OCI-M1 (cell line): ENCODE results near the gene FSTL5.
"Not testable (repeated sequence)": the region's sequence is repeated elsewhere in the genome, so short reads cannot be mapped to it uniquely, and the experiment has no call there.

Experiments
- DNase-seq: peaks from one replicate; lab custom pipeline; 2025; lab: John Stamatoyannopoulos, UW

Gene FSTL5

DNA sequence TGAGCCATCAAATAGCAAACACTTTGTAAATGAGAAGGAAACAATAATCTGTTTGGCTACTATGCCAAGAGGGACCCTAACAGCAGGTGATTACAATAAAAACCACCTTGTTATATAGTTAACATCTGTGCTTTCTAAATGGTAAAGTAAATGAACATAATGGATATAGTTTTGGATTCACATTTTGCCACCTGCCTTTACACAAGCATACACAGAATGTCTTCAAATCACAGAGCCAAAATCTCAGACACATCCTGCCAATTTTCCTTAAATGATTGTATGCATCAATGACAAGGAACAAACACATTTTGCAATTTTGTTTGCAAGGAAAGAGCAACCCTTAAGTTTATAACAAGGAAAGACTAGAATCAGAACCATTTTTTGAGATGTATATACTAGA, 334.2 kb downstream of the FSTL5 start:
- no peak for DNase-seq

DNA sequence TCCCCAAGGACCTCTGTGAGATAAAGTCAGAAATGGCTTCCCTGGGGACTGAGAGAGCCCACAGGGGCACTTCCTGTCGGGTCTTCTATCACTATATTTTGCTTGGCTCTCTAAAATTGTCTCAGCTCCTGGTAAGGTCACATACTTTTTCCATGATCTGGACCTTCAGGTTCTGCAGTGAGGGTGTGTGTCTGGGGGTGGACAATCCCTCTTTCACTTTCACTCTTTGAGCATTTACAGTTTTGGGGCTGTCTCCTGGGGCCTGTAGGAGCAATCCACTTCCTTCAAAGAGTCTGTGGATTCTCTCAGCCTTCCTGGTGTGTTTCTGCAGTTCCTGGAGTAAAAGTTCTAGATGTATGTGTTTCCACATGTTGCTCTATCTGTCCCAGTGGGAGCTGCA, 335.7 kb downstream of the FSTL5 start:
- DNase-seq: peak; percentile 79

DNA sequence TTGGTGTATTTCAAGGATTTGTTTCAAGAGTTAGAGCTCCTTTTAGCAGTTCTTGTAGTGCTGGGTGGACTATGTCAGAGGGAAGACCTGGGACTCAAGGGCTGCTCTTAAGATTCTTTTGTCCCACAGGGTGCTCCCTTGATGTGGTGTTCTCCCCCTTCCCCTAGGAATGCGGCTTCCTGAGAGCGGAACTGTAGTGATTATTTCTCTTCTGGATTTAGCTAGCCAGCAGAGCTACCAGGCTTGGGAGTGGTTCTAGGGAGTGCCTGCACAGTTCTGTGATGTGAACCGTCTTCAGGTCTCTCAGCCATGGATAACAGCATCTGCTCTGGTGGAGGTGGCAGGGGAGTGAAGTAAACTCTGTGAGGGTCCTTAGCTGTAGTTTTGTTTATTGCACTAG, 336.8 kb downstream of the FSTL5 start:
- no peak for DNase-seq

DNA sequence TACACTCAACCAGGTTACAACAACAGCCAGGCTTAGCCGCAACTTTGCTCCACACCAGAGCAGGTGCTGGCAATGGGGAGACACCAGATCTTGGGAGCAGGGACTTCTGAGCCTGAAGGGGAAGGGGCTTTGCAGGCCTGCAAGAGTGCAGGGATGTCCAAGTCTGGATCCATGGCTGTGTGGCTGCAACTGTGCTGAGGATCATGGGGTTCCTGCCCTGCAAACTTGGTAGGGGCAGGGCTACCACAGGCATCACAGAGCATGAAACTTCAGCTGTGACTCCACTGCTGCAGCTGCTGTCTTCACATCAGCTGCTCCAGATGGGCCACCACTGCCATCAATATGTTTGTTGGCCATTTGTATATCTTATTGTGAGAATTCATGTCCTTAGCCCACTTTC, 340.4 kb downstream of the FSTL5 start:
- DNase-seq: no peak

DNA sequence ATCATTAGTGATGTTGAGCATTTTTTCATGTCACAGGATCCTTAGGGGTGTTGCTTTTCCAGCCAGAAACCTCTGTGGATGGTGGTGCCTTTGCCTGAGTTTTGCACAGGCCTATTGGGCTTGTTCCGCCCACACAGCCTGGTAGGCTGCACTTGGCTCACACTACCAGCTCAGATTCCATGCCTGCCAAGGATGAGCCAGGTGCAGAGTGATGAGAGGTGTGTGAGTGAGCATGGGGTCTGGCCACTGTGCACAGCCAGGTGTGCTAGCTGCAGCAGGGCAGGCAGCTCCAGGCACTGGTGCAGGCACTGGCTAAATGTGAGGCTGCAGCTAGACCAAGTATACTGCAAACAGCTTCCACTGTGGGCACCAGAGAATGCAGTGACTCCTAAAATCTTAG, 341.6 kb downstream of the FSTL5 start:
- DNase-seq: no peak

DNA sequence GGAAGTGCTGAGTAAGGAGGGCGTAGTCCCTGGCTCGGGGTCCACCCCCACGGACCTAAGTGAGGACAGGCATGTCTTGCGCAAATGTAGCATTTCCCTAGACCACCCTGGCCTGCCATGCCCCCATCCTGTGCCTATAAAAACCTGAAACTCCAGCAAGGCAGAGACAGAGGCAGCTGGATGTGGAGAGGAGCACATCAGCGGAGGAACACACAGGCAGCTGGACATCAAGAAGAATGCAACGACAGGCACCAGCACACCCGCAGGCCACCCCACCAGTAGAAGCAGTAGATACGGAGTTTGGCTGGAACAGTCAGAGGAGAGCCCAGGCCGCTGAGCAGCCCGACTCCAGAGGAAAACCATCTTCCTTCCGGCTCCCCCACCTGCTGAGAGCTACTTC, 345.9 kb downstream of the FSTL5 start:
- DNase-seq: peak; percentile 60

DNA sequence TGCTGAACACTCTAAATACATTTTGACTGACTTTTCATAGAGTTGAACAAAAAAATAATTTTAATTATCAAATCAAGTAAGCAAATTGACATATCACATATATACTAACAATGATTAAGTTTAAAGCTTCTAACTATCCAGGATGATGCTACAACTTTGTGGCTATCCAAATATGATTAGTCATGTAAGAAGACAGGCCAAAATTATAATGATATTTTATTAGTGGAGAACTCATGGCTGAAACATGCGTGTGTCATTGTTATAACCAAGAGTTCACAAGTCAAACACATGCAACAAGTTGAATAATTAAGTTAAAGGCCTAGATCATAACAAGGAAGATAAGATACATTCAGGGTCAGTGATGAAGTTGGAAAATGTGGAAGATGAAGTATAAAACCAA, 346.8 kb downstream of the FSTL5 start:
- DNase-seq: peak; percentile 31

DNA sequence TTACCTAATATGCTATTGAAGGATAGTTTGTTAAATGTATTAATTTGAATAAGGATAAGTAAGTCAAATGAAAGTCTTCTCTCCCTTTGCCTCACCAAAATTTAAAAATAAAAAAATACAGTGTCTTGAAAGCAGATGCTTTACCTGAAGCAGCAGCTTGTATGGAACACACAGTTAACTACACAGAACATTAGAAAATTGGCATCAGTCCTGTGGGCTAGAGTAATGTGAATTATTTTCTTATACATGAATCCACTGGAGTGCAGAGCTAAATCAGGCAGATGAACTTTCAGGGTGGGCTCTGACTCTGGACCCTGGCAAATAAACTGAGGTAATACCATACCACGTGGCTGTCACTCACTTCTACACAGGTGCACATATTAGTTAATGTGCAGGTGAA, 348.0 kb downstream of the FSTL5 start:
- no peak for DNase-seq

DNA sequence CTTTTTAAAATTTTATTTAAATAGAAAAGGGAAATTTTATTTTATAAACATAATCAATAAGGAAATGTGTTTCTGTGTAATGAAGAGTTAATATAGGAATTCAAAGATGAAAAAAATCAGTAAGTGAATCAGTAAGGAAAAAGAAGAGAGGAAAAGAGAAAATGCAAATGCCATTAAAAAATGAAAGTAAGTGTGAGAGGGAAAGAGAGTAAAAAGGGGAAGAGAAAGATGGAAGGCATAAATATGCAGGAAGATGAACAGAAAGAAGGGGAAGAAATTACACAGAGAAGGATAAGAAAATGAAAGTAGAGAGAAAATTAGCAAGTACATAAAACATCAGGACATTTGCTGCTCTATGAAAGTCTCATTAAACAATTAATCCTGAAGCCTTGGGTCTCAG, 349.9 kb downstream of the FSTL5 start:
- peak; percentile 57 for DNase-seq

DNA sequence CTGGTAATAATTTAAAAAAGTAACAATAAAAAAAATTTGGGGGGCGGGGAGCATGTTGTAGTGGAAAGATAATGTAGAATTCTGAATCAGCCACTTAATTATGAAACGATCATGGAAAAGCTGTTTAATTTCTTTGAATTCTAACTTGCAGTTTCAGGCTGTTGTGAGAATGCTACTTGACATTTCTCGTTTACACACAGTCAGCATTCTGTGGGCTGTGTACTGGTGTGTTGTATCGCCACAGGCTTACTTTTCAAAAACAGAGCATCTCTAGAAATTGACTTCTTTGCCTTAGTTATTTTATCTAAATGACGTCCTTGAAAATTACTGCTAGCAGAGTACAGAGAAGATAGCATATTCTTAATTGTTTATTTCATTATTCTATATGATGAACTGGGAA, 350.4 kb downstream of the FSTL5 start:
- no peak for DNase-seq

DNA sequence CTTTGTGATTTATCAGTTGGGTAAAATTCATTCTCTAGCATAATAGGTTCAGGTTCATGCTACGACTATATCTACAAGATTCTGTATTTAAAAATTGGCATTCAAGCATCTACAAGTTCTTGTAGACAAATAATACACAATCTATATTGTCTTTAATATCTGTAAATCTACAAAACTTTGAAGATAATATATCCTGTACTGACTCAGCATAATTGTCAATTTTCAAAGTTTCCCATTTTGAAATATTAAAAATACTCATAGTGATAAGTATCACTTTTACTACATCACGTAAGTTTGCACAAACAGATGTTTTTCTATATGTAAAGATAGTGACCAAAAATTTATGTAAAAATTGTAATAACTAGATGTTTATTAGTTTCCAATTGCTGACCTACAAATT, 360.6 kb downstream of the FSTL5 start:
- DNase-seq: no peak

DNA sequence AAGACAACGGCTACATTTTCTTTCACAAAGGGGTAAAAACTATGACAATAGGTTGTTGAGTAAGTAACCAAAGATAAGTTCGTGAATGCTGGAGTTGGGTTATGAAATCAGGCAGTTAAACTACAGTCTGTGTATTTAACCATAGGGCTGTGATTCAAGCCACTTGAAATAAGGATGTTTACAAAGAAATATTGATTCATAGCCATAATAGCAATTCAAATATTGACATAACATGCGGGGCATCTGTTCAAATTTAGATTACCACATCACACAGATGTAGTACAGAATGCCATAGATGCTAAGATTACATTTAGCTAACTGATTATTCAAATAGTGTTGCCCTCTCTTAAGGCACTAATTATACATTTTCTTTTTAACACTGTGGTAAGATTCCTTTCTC, 364.1 kb downstream of the FSTL5 start:
- DNase-seq: no peak

DNA sequence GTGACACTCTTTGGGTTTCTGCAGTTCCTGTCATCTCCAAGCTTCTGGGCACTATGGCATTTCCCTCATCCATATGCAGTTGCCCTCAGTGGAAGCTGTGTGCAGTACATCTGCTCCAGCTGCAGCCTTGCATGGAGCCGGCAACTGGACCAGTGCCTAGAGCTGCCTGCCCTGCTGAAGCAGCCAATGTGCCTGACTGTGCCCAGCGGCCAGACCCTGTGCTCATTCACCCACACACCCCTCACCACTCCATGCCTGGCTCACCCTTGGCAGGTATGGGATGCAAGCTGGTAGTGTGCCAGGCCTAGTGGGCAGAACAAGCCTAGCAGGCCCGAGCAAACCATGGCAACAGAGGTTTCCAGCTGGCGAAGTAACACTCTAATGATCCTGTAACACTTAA, 370.8 kb downstream of the FSTL5 start:
- no peak for DNase-seq

DNA sequence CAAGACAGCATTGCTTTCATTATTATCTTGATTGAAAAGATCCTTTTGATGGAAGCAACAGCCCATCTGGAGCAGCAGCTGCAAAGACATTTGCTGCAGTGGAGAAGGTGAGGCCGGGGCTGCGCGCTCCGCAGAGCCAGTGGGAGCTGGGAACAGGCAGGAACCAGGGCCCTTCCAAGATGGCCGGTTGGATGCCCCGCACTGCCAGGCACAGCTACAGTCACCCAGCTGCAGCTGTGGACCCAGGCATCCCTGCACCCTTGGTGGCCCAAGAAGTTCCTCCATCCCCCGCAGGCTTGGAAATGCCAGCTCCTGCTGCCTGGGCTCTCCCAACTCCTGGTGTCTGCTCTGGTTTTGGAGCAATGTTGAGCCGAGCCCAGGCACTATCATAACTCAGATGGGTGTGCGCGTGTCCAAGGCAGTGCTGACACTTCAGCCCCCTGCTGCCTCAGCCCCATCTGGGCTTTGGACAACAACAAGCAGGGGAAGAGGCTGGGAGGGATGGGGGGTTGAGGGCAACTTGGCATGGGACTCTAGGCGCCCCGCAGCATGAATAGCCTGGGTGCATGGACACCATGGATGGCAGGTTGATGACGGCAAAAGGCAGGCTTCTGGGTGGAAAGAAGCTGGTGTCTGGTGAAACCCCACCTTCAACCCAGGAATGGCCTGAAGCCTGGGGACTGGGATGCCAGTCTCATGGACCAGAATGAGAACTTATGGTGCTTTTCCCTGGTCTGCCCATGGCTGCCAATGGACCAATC, 371.8 kb downstream of the FSTL5 start:
- no peak for DNase-seq

DNA sequence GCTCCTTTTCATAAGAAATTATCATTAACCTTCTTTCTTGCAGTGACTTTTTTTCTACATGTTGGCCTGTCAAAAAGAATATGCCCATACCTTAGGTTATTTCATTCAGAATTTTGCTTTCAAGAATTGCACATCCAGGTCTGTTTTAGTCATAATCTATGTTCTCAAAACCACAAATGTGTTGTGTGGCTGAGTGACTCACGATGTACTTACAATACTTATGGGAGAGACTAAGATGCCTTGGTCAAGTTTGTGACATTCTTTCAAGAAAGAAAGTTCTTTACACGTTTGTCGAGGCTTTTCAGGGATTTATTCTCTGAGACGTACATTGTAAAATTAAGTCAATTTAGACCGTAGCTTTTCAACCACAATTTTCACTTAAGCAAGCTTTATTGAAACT, 396.7 kb downstream of the FSTL5 start:
- peak; percentile 28 for DNase-seq

DNA sequence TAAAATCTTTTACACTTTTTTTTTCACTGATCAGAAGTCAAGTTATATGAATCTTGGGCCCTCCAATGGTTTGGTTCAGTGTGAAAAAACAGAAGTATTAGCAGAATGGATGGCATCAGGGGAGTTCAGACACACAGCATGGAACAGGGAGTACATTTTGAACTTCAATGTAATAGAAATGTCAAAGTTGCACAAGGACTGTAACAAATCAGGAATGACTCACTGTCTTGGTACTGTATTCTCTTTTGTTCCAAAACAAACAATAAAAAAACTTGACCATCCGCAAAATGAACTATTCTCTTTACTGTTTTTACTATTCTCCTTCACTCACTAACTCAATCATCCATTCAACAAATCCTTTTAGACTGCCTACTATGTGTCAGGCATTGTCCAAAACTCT, 401.0 kb downstream of the FSTL5 start:
- DNase-seq: no peak

DNA sequence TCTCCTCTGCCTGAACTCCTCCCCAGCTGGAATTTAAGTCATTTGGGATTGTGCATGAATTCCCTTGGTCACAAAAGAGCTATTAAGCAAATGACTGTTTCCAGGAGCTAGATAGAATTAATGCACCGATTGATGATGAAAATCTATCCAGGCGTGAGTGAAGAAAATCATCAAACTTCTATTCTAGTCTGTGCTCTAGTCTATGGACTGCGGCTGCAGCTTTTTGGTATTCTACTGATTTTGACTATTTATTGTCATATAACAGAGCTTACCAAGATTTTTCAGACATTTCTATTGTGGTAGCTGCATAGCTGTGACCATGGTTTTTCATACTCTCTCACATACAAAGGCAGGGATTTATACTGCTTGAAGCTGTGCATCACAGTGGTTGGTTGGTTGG, 403.8 kb downstream of the FSTL5 start:
- DNase-seq: no peak

DNA sequence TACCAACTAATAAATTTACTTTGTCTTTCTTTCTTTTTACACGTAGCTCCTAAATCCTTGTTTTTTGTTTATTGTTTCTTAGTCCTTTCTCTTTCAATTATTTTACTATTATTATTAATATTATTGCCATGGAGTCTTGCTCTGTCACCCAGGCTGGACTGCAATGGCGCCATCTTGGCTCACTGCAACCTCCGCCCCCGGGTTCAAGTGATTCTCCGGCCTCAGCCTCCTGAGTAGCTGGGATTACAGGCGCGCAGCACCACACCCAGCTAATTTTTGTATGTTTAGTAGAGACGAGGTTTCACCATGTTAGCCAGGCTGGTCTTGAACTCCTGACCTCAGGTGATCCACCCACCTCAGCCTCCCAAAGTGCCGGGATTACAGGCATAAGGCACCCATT, 405.4 kb downstream of the FSTL5 start:
- not testable (repeated sequence) for DNase-seq

DNA sequence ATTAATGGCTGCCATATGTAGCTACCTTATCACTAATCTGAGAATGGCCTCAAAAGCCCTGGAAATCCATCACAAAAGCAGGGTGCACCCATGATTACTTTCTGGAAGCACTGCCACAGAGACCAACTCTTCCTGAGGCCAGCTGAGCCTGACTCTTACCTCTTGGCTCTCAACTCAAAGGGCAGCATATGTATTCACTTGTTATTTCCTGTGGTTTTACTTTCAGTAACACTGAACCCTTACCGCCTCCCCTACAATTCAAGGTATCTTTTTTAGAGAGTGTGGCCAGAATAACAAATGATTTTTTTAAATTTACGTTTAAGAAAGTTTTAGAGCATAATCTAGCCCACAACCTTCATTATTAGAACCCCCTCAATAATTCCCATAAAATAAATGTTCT, 434.9 kb downstream of the FSTL5 start:
- no peak for DNase-seq

DNA sequence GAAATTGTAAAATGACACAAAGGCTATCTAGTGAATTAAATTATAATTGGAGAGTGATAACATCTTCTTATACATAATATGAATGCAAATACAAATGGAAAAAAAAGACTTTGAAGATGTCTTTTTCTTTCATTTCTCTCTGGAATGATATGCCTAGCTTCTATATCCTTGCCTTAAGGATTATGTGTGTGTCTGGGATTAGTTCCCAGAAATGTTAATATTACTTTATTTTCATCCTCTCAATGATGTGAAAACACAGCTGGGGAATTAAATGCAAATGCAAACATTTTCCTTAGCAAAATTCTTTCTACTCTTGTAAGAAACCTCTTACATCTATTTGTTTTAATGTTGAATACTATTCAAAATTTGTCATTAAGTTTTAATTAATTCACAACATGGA, 441.9 kb downstream of the FSTL5 start:
- DNase-seq: no peak

DNA sequence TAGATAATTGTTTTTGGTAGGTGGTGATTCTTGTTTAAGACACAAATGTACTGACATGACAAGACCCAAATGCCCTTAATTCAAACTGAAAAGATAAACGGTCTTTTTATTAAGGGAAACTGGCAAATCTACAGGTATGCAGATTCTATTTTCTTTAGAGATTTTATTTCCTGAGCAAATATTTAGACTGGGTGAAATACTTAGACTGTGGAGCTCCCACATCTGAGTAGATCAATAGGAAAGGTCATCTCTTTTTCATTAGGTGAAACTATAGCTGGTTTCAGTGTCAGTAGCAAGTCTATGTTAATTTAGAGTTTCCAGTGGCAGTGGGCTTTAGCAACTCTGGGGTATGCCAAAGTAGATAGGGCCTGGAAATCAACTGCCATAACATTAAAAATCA, 446.7 kb downstream of the FSTL5 start:
- no peak for DNase-seq

DNA sequence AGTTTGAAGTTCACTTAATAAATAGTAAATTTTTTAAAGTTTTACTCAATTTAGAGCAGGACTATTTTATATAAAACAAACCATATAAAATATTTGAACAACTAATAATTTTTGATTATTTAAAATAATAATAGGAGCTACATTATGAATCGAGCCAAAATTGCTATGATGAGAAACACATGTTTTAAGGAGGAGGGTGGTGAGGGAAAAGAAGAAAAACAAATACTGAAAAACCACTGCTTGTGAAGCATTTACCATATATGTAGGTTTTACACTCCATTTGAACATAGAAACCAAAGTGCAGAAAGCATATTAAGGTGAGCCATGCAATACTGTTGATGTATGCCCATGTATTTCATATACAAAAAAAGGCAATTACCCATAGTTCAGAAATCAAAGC, 448.9 kb downstream of the FSTL5 start:
- no peak for DNase-seq

DNA sequence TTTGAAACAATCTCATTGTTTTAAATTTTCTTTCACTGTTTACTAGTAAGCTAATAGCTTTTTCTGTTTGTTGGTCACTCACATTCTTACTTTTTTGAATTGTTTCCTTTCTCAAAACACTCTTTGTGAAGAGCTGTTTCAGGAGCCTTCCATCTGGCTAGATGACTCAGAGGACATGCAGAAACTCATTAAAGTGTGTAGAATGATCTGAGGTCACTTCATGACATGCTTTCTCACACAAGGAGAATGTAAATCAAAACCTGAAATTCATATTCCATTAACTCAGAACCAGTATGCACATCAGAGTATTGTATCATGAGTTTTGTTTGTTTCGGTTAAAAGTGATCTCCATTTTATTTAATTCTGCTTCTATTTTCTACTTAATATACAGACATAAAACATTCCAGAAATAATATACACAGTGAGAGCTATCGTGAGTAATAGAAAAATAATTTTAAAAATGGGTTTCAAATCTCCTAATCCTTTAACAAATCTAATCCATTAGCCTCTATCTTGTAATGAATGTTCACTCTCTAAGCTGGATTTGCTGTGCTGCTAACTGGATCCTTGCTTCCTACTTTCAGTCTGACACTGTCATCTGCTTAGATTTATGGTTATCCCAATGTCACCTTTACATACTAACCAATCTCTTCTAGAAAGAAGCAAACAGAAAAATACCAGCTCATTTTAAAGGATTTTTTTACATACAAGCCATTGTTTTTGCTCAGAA, 449.6 kb downstream of the FSTL5 start:
- no peak for DNase-seq

DNA sequence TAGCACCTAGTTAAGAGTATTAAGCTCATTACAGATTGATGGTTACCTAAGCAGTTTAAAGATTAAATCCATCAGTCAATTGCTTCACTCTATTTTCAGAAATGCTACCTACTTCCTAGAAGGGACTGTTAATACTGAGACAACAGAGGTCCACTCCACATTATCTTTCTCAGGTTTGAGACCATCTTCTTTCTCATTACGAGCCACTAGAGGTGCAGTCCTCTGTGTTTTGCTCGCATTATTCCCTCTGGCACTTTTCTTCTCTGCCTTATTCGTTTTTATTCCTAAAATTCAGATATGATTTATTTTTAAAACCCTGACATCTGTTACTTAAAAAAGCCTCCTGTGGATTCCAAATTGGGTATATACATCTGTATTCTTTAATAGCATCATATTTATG, 459.1 kb downstream of the FSTL5 start:
- DNase-seq: no peak
